ENCODE data around the gene ATP1B1. TPM values are rescaled to one million over a fixed set of nuclear protein-coding genes. Genes with fewer than 3 reads are reported as not detected.

The ATP1B1 gene
- total and polyA plus RNA-seq, 11 donors = 165 to 640 (median 339) TPM

DNA sequence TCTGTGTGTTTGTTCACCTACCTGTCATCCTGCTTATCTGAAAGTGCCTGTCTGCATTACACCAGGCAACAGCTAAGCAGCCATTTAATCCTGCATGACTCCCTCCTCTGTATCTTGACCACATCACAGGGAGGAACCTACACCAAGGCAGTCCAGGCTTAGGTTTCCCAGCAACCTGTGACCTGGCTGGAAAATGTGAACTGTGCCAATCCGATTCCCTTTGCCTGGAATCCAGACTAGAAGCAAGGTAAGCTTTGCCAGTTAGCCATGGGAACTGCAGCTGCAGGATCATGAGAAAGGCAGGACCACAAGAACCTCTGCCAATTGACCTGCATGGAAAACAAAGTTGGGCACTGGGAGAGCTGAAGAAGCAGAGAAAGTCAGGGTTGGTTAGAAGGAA lies 6.3 kb upstream of the ATP1B1 start:
- DNase-seq = no peak
- Histone ChIP-seq H3K9me3 (no peaks in the 10 kb centered on the region), H3K27me3 (peaks cover 0 to 3% (median 0%) of the 10 kb centered on the region in 9 donors), H3K4me3 (no peak overlapping the region), H3K27ac (no peak overlapping the region), H3K4me1 (peaks cover 2 to 47% (median 13%) of the 10 kb centered on the region in 12 donors), H3K36me3 (no peaks in the 10 kb centered on the region)
- WGBS, 4 donors = 55 to 63% (median 60%) methylated on average over 1 of the region's 1 CpG
- TF ChIP-seq POLR2A (IDR thresholded peaks at IDR 0.05) = no peak
- TF ChIP-seq, protein P1, sequence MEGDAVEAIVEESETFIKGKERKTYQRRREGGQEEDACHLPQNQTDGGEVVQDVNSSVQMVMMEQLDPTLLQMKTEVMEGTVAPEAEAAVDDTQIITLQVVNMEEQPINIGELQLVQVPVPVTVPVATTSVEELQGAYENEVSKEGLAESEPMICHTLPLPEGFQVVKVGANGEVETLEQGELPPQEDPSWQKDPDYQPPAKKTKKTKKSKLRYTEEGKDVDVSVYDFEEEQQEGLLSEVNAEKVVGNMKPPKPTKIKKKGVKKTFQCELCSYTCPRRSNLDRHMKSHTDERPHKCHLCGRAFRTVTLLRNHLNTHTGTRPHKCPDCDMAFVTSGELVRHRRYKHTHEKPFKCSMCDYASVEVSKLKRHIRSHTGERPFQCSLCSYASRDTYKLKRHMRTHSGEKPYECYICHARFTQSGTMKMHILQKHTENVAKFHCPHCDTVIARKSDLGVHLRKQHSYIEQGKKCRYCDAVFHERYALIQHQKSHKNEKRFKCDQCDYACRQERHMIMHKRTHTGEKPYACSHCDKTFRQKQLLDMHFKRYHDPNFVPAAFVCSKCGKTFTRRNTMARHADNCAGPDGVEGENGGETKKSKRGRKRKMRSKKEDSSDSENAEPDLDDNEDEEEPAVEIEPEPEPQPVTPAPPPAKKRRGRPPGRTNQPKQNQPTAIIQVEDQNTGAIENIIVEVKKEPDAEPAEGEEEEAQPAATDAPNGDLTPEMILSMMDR (IDR thresholded peaks at IDR 0.05) = no peak
- ATAC-seq = no peak
- intact Hi-C loops (cut with DNase I) = loop anchor here in 7 of 10 donors (5.0 to 10.0 kb wide), 11 partner anchors 155 to 495 kb away; no protein-coding TSS in a partner anchor

DNA sequence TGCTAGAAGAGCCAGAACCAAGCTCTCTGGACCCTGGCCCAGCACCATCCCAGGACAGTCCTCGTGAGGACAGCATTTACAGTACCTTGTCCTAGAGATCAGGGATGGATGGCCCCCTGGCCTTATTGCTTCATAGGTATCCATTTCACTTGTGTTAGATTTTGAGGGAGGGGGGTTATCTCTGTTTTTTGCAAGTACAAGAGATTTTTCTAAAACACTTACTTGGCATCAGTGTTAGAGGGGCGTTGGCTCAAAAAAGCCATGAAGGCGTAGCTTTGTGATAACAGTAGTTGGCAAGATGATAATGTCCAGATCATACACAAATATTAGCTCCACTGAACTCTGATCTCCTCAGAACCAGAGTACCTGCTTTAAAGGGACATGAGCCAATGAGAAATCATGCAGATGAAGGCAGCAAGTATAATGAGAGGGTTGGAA lies 5.8 kb upstream of the ATP1B1 start:
- 69 to 84% (median 74%) methylated on average over 3 of the region's 3 CpGs for WGBS, 4 donors
- ATAC-seq = no peak
- intact Hi-C loops (cut with DNase I) = loop anchor here in 7 of 10 donors (5.0 to 10.0 kb wide), 11 partner anchors 156 to 496 kb away; no protein-coding TSS in a partner anchor

DNA sequence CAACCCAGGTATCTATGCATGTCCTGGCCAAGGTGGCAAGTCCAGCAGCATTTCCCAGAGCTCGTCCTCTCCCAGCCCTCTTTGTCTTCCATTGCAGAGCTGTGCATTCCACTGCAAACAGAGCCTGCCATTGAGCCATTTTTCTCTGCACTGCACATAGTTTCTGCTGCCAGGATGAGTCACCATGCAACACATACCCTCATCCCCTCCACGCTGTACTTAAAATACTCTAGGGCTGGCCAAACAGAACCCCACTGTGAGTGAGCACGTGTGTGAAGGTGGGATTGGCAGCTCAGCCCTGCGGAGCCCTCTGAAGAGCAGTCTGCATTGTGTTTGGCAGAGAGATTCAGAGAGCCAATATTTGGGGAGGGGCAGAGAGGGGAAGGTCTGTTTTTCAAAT lies 3.9 kb upstream of the ATP1B1 start:
- peak overlapping the region in 9 of 12 donors; percentile 15 to 65 (median 55) for H3K27ac ChIP-seq
- DNase-seq = peak in 1 of 5 donors; percentile 46
- no peaks in the 10 kb centered on the region for H3K36me3 ChIP-seq
- no peak overlapping the region for H3K4me3 ChIP-seq
- intact Hi-C loops (cut with DNase I) = loop anchor here in 7 of 10 donors (5.0 to 10.0 kb wide), 11 partner anchors 158 to 498 kb away; no protein-coding TSS in a partner anchor
- TF ChIP-seq, protein P1 (IDR thresholded peaks at IDR 0.05) = no peak
- no peak for TF ChIP-seq POLR2A (IDR thresholded peaks at IDR 0.05)
- H3K27me3 ChIP-seq = peaks cover 0 to 9% (median 0%) of the 10 kb centered on the region in 9 donors
- peaks cover 3 to 55% (median 17%) of the 10 kb centered on the region in 12 donors for H3K4me1 ChIP-seq
- no peaks in the 10 kb centered on the region for H3K9me3 ChIP-seq
- peak; percentile 6 to 32 (median 21) for ATAC-seq
- 19 to 38% (median 31%) methylated on average over 4 of the region's 4 CpGs for WGBS, 4 donors

More for the DNA sequence above, 5.8 kb upstream of the ATP1B1 start:
- H3K36me3 ChIP-seq = no peaks in the 10 kb centered on the region
- no peak for DNase-seq
- no peak overlapping the region for H3K4me3 ChIP-seq
- H3K4me1 ChIP-seq = peaks cover 3 to 52% (median 15%) of the 10 kb centered on the region in 12 donors
- no peak overlapping the region for H3K27ac ChIP-seq
- no peaks in the 10 kb centered on the region for H3K9me3 ChIP-seq
- TF ChIP-seq, protein P1 (IDR thresholded peaks at IDR 0.05) = no peak
- no peak for TF ChIP-seq POLR2A (IDR thresholded peaks at IDR 0.05)
- H3K27me3 ChIP-seq = peaks cover 0 to 8% (median 0%) of the 10 kb centered on the region in 9 donors

DNA sequence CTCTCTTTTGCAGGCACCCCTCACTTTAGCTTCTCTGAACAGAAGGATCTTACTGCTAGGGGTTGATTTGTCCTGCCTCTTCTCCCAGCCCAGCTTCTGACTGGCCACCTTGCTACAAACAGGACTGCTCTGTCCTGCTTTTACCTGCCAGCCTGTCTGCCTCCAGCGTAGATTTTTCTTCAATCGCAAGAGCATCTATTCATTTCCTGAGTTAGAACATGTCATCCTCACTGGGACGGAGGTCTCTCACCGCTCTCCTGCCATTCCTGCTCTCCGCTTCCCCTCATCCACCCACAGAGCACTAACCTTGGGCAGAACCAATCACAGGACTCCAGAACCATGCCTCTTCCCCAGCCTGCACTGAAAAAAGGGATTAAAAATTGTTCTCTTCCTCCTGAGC lies 3.5 kb upstream of the ATP1B1 start:
- 76 to 81% (median 79%) methylated on average over 5 of the region's 5 CpGs for WGBS, 4 donors
- peaks cover 3 to 55% (median 18%) of the 10 kb centered on the region in 12 donors for H3K4me1 ChIP-seq
- no peak for ATAC-seq
- no peak overlapping the region for H3K4me3 ChIP-seq
- TF ChIP-seq, protein P1 (IDR thresholded peaks at IDR 0.05) = no peak
- no peak for TF ChIP-seq POLR2A (IDR thresholded peaks at IDR 0.05)
- no peaks in the 10 kb centered on the region for H3K9me3 ChIP-seq
- intact Hi-C loops (cut with DNase I) = loop anchor here in 7 of 10 donors (1.0 to 10.0 kb wide), 12 partner anchors 60 to 498 kb away; no protein-coding TSS in a partner anchor
- H3K27ac ChIP-seq = peak overlapping the region in 9 of 12 donors; percentile 15 to 65 (median 55)
- H3K27me3 ChIP-seq = peaks cover 0 to 9% (median 0%) of the 10 kb centered on the region in 9 donors
- H3K36me3 ChIP-seq = no peaks in the 10 kb centered on the region
- no peak for DNase-seq

All from heart left ventricle (tissue), 16 donors.